Measurements from ENCODE around the gene RPS19. TPM values are rescaled to one million over a fixed set of nuclear protein-coding genes. Genes with fewer than 3 reads are reported as not detected.

RPS19 gene
- total RNA-seq, 1 donor from 2014 or later = 1,736 TPM

DNA sequence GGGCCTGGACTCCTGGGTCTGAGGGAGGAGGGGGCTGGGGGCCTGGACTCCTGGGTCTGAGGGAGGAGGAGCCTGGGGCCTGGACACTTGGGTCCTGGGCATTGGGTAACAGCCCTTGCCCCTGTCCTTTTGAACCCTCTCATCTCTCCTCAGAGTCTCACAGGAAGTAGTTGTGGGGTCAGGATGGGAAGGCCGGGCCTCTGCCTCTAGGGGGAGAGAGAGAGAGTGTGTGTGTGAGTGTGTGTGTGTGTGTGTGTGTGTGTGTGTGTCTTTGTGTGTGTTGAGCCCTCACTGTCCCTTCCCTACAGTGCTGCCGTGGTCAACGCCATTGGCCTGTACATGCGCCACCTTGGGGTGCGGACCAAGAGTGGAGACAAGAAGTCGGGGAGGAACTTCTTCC is 33.8 kb downstream of the RPS19 start:
- ATAC-seq = no peak
- Histone ChIP-seq H3K4me1 (peaks cover 11% of the 10 kb centered on the region), H3K36me3 (peaks cover 81% of the 10 kb centered on the region), H3K27ac (no peak overlapping the region), H3K9me3 (no peaks in the 10 kb centered on the region), H3K27me3 (ENCODE audit: low read depth) (no peaks in the 10 kb centered on the region), H3K4me3 (no peak overlapping the region)
- intact Hi-C loops (cut with DNase I) = no loop called here
- DNase-seq = no peak
- TF ChIP-seq, protein P1, sequence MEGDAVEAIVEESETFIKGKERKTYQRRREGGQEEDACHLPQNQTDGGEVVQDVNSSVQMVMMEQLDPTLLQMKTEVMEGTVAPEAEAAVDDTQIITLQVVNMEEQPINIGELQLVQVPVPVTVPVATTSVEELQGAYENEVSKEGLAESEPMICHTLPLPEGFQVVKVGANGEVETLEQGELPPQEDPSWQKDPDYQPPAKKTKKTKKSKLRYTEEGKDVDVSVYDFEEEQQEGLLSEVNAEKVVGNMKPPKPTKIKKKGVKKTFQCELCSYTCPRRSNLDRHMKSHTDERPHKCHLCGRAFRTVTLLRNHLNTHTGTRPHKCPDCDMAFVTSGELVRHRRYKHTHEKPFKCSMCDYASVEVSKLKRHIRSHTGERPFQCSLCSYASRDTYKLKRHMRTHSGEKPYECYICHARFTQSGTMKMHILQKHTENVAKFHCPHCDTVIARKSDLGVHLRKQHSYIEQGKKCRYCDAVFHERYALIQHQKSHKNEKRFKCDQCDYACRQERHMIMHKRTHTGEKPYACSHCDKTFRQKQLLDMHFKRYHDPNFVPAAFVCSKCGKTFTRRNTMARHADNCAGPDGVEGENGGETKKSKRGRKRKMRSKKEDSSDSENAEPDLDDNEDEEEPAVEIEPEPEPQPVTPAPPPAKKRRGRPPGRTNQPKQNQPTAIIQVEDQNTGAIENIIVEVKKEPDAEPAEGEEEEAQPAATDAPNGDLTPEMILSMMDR (IDR thresholded peaks at IDR 0.05) = no peak

DNA sequence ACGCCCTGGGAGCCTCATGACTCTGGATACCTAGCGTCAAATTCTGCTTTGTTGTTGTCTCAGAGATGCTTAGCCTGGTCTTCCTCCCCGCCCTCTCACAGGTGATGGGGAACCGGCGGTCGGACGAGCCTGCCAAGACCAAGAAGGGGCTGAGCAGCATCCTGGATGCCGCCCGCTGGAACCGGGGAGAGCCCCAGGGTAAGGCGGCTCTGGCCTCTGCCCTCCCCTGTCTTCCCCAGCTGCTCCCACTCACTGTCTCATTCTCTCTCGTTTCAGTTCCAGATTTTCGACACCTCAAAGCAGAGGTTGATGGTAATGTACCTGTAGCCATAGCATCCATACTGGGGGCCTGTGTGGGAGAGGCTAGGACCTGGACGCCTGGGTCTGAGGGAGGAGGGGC is 34.3 kb downstream of the RPS19 start:
- peaks cover 80% of the 10 kb centered on the region for H3K36me3 ChIP-seq
- peaks cover 6% of the 10 kb centered on the region for H3K4me1 ChIP-seq
- intact Hi-C loops (cut with DNase I) = no loop called here
- DNase-seq (no peak), ATAC-seq (no peak)
- no peak overlapping the region for H3K4me3 ChIP-seq
- no peak overlapping the region for H3K27ac ChIP-seq
- no peaks in the 10 kb centered on the region for H3K27me3 ChIP-seq (ENCODE audit: low read depth)
- no peaks in the 10 kb centered on the region for H3K9me3 ChIP-seq
- TF ChIP-seq, protein P1 (IDR thresholded peaks at IDR 0.05) = no peak

DNA sequence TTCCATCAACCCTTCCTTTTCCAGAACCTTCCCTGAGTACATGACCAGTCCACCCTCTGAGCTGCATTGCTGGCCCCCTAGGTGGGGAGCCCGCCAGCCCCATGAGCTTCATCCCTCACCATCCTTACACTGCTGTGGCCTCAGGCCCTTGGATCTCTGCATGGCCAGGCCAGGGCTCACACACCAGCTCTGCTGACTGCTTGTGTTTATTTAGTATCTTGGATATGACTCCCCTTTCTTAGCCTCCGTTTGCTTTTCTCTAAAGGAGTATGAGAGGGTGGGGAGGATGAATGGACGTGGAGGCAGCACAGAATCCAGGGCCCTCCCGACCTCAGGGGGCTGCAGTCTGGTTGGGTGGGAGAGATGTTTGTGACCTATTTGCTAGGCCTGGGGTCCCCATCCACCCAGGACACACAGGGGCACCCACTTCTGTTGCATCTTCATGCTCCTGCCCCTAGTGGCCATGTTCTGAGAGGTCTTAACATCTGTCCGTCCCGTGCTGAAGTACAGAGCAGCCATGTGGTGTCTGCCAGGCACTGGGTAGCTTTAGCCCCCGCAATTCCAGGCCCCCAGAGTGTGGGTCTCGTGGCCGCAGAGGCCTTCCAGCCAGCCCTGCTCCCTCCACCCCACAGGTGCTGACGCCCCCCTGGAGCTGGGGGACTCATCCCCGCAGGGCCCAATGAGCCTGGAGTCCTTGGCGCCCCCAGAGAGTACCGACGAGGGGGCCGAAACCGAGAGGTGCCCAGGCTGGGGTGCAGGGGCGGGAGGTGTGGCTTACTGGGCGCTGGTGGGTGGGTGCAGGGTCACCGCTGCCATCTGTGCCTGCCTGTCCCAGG is 35.9 kb downstream of the RPS19 start:
- intact Hi-C loops (cut with DNase I) = no loop called here
- Histone ChIP-seq H3K27me3 (ENCODE audit: low read depth) (no peaks in the 10 kb centered on the region), H3K4me1 (peaks cover 4% of the 10 kb centered on the region), H3K36me3 (peaks cover 80% of the 10 kb centered on the region), H3K4me3 (no peak overlapping the region), H3K9me3 (no peaks in the 10 kb centered on the region), H3K27ac (no peak overlapping the region)
- no peak for ATAC-seq
- TF ChIP-seq, protein P1 (IDR thresholded peaks at IDR 0.05) = no peak
- no peak for DNase-seq

DNA sequence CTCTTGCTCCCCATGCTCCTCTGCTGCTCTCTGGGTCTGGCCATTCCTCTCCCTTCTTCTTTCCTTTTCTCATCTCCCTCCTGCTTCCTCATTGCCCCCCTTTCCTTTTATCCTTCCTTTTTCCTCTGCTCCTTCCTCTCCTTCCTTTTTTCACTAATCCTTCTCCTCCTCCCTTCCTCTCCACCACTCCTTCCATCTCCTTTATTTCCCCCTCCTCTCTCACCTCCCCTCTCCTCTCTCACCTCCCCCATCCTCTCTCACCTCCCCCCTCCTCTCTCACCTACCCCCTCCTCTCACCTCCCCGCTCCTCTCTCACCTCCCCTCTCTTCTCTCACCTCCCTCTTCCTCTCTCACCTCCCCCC is 36.5 kb downstream of the RPS19 start:
- no peak overlapping the region for H3K4me3 ChIP-seq
- H3K36me3 ChIP-seq = peaks cover 80% of the 10 kb centered on the region
- ATAC-seq (no peak), DNase-seq (no peak)
- TF ChIP-seq, protein P1 (IDR thresholded peaks at IDR 0.05) = no peak
- H3K9me3 ChIP-seq = no peaks in the 10 kb centered on the region
- H3K27me3 ChIP-seq (ENCODE audit: low read depth) = no peaks in the 10 kb centered on the region
- intact Hi-C loops (cut with DNase I) = no loop called here
- H3K4me1 ChIP-seq = peaks cover 4% of the 10 kb centered on the region
- H3K27ac ChIP-seq = no peak overlapping the region

DNA sequence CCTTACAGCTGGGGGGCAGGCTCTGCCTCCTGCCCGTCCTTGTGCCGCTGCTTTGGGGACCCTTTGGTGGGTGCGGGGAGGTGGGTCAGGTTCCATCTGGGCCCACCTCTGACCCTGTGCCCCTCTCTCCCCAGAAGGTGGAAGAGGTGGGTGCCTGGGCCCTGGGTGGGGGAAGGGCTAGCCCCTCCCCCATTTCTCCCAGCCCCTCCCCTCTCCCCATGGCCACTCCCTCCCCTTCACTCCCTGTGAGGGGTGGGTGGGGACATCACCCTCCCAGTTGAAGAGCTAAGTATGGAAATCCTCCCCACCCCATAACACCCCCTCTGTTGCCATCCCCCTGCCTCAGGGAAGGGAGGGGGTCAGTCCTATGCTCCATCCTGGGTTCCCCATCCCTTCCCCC is 37.1 kb downstream of the RPS19 start:
- no peaks in the 10 kb centered on the region for H3K4me1 ChIP-seq
- TF ChIP-seq, protein P1 (IDR thresholded peaks at IDR 0.05) = no peak
- peaks cover 80% of the 10 kb centered on the region for H3K36me3 ChIP-seq
- intact Hi-C loops (cut with DNase I) = no loop called here
- no peak for DNase-seq
- no peak overlapping the region for H3K27ac ChIP-seq
- H3K27me3 ChIP-seq (ENCODE audit: low read depth) = no peaks in the 10 kb centered on the region
- H3K9me3 ChIP-seq = no peaks in the 10 kb centered on the region
- no peak for ATAC-seq
- no peak overlapping the region for H3K4me3 ChIP-seq
